GM23338 (cell line): ENCODE measurements around the gene SQSTM1. TPM values are rescaled to one million over a fixed set of nuclear protein-coding genes. Genes with fewer than 3 reads are reported as not detected.

ENCODE experiments used
- ATAC-seq: fragments of 200-7000 bp; cut with Tn5 transposase; 3 replicates; pipeline ENCODE4 v1.9.1; 2020
- DNase-seq: peaks from one replicate; pipeline ENCODE4 v3.0.0-alpha.2; 2015; ENCODE audit warnings: low spot score
- H2AFZ ChIP-seq: fragments of 200-600 bp; sonication (generic); 2 replicates; pipeline ENCODE4 v1.8.0; 2016; ENCODE audit warnings: antibody characterized with exemption, mild to moderate bottlenecking, moderate library complexity
- H3F3A ChIP-seq: fragments of 200-600 bp; sonication (generic); replicated peaks from 2 replicates; pipeline ENCODE4 v1.8.0; 2017; ENCODE audit warnings: antibody characterized with exemption, mixed run types, low read depth
- H3K27ac ChIP-seq: fragments of 200-600 bp; sonication (generic); 2 replicates; pipeline ENCODE4 v1.6.1; 2016; ENCODE audit warnings: low read depth
- H3K27me3 ChIP-seq: fragments of 200-600 bp; sonication (generic); 2 replicates; pipeline ENCODE4 v1.8.0; 2016; ENCODE audit warnings: mild to moderate bottlenecking, mixed run types, moderate library complexity; ENCODE audit not compliant: insufficient read depth
- H3K36me3 ChIP-seq: fragments of 200-600 bp; sonication (generic); 2 replicates; pipeline ENCODE4 v1.8.0; 2016; ENCODE audit warnings: mild to moderate bottlenecking; ENCODE audit not compliant: insufficient read depth
- H3K4me1 ChIP-seq: fragments of 200-600 bp; sonication (generic); 2 replicates; pipeline ENCODE4 v1.8.0; 2016; ENCODE audit warnings: mild to moderate bottlenecking, moderate library complexity; ENCODE audit not compliant: insufficient read depth
- H3K4me2 ChIP-seq: fragments of 200-600 bp; sonication (generic); 2 replicates; pipeline ENCODE4 v1.7.1; 2017; ENCODE audit warnings: mixed run types
- H3K4me3 ChIP-seq: fragments of 200-600 bp; sonication (generic); 2 replicates; pipeline ENCODE4 v1.6.1; 2016; ENCODE audit warnings: mixed run types
- H3K79me2 ChIP-seq: fragments of 200-600 bp; sonication (generic); replicated peaks from 2 replicates; pipeline ENCODE4 v1.8.0; 2017; ENCODE audit warnings: mild to moderate bottlenecking; ENCODE audit not compliant: insufficient read depth
- H3K9me2 ChIP-seq: fragments of 200-600 bp; sonication (generic); 2 replicates; pipeline ENCODE4 v1.8.0; 2017; ENCODE audit not compliant: insufficient read depth
- H4K20me1 ChIP-seq: fragments of 200-600 bp; sonication (generic); replicated peaks from 2 replicates; pipeline ENCODE4 v1.8.0; 2017; ENCODE audit warnings: mild to moderate bottlenecking; ENCODE audit not compliant: insufficient read depth
- H3K27ac Mint-ChIP-seq: 2 replicates; pipeline ENCODE4 v1.8.0; 2020; ENCODE audit warnings: inconsistent platforms, mild to moderate bottlenecking, moderate library complexity, mixed read lengths
- H3K27me3 Mint-ChIP-seq: 3 replicates; pipeline ENCODE4 v1.8.0; 2022; ENCODE audit warnings: low read depth, mild to moderate bottlenecking, moderate library complexity, mixed read lengths, inconsistent platforms; ENCODE audit not compliant: insufficient read depth, poor library complexity
- H3K36me3 Mint-ChIP-seq: 3 replicates; pipeline ENCODE4 v1.8.0; 2021; ENCODE audit warnings: low read depth, mild to moderate bottlenecking, inconsistent platforms, moderate library complexity, mixed read lengths
- H3K4me1 Mint-ChIP-seq: 3 replicates; pipeline ENCODE4 v1.8.0; 2020; ENCODE audit warnings: mild to moderate bottlenecking, inconsistent platforms, mixed read lengths
- H3K4me3 Mint-ChIP-seq: 3 replicates; pipeline ENCODE4 v1.8.0; 2021; ENCODE audit warnings: moderate library complexity, mild to moderate bottlenecking, inconsistent platforms, mixed read lengths
- H3K9me3 Mint-ChIP-seq: 3 replicates; pipeline ENCODE4 v1.8.0; 2020; ENCODE audit warnings: moderate library complexity, mild to moderate bottlenecking, inconsistent platforms, mixed read lengths
- CREB1 ChIP-seq: fragments of 250-450 bp; sonication (Bioruptor Pico); IDR thresholded peaks from 2 replicates; pipeline ENCODE4 v1.5.0; 2020; ENCODE audit warnings: low read depth, mild to moderate bottlenecking, moderate library complexity
- EZH2 ChIP-seq: fragments of 200-600 bp; sonication (generic); IDR thresholded peaks from one replicate; pipeline ENCODE4 v1.8.0; 2017; ENCODE audit warnings: antibody characterized with exemption, mild to moderate bottlenecking, low read depth; ENCODE audit not compliant: unreplicated experiment
- EZH2phosphoT487 ChIP-seq: fragments of 200-600 bp; sonication (generic); IDR thresholded peaks from one replicate; pipeline ENCODE4 v1.8.1; 2018; ENCODE audit warnings: antibody characterized with exemption; ENCODE audit not compliant: unreplicated experiment
- JUNB ChIP-seq: IDR thresholded peaks from one replicate; pipeline ENCODE4 v1.6.1; 2016; ENCODE audit warnings: antibody characterized with exemption; ENCODE audit not compliant: unreplicated experiment
- NANOG ChIP-seq: IDR thresholded peaks from 2 replicates; pipeline ENCODE4 v1.6.1; 2016; ENCODE audit warnings: antibody characterized with exemption, borderline replicate concordance
- POLR2AphosphoS5 ChIP-seq: IDR thresholded peaks from 2 replicates; pipeline ENCODE4 v1.6.1; 2016; ENCODE audit warnings: antibody characterized with exemption, low read depth
- STAT1 ChIP-seq: IDR thresholded peaks from one replicate; pipeline ENCODE4 v1.6.1; 2016; ENCODE audit warnings: antibody characterized with exemption; ENCODE audit not compliant: unreplicated experiment
- ZNF114 ChIP-seq: fragments of 250-450 bp; sonication (Bioruptor Pico); IDR thresholded peaks from 2 replicates; pipeline ENCODE4 v1.5.0; 2020; ENCODE audit warnings: mild to moderate bottlenecking, moderate library complexity
- ZNF331 ChIP-seq: fragments of 250-450 bp; sonication (Bioruptor Pico); IDR thresholded peaks from 2 replicates; pipeline ENCODE4 v1.5.0; 2020; ENCODE audit warnings: low read depth, mild to moderate bottlenecking, moderate library complexity
- polyA plus RNA-seq: library from polyadenylated mRNA; unstranded; fragments of >200 nt; fragmentation: Nextera tagmentation; extraction: Ambion mirVana; gene quantifications from 2 replicates; pipeline ENCODE4 v1.2.1, GENCODE V29; 2016
- total RNA-seq: library from RNA; depleted of rRNA; stranded (reverse); fragments of >200 nt; shearing (Covaris generic); gene quantifications from 2 replicates; pipeline ENCODE4 v1.2.3, GENCODE V29; 2014
- TF ChIP-seq, protein P1 (sequence below): IDR thresholded peaks from one replicate; pipeline ENCODE4 v1.6.1; 2018; ENCODE audit warnings: antibody characterized with exemption; ENCODE audit not compliant: unreplicated experiment
- TF ChIP-seq, protein P2 (sequence below): IDR thresholded peaks from 2 replicates; pipeline ENCODE4 v1.6.1; 2016; ENCODE audit warnings: antibody characterized with exemption
- TF ChIP-seq, protein P3 (sequence below): fragments of 250-450 bp; sonication (Bioruptor Pico); IDR thresholded peaks from 2 replicates; pipeline ENCODE4 v1.5.0; 2020; ENCODE audit warnings: mild to moderate bottlenecking, moderate library complexity
- TF ChIP-seq, protein P4 (sequence below), 2 experiments: fragments of 200-600 bp in 1 of 2; sonication (generic) in 1 of 2; conservative IDR thresholded peaks; 2 replicates each; pipeline versions ENCODE4 v1.5.1 to v1.6.1; 2016 to 2017; ENCODE audit warnings: antibody characterized with exemption in 2 of 2, low read depth in 2 of 2, mild to moderate bottlenecking in 2 of 2, moderate library complexity in 1 of 2

The SQSTM1 gene
- total and polyA plus RNA-seq, 2 experiments from 2014 or later, result 58.0 to 92.6 TPM

DNA sequence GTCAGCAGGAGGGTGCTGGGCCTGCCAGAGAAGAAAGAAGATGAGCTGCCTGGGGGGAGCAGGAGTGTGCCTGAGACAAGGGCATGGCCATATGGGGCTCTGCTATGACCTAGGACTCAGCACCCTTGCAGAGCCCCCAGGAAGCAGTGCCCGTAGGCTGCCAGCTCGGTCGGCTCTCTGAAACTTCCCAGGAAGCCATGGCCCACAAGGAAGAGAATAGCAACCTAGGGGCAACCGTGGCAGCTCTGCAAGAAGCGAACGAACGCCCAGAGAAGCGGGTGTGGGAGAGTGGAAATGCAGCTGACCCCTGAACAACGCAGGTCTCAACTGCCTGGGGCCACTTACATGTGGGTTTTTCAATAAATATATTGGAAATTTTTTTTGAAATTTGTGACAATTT is 37.6 kb upstream of the SQSTM1 start:
- no peak overlapping the region for H3K4me3 ChIP-seq
- no peaks in the 10 kb centered on the region; the same call in 1 of the 2 replicates for H4K20me1 ChIP-seq
- no peak overlapping the region for H3K4me2 ChIP-seq
- no peaks in the 10 kb centered on the region for H3K9me2 ChIP-seq
- DNase-seq, result no peak
- H3K27me3 ChIP-seq, result no peaks in the 10 kb centered on the region
- no peaks in the 10 kb centered on the region for H3K4me1 ChIP-seq
- no peaks in the 10 kb centered on the region for H3K79me2 ChIP-seq
- H3F3A ChIP-seq, result peaks cover 2% of the 10 kb centered on the region; the same call in 1 of the 2 replicates
- no peak overlapping the region for H2AFZ ChIP-seq
- H3K27me3 Mint-ChIP-seq, result peaks cover 2% of the 10 kb centered on the region
- no peaks in the 10 kb centered on the region for H3K4me1 Mint-ChIP-seq
- H3K9me3 Mint-ChIP-seq, result no peaks in the 10 kb centered on the region
- TF ChIP-seq STAT1 (no peak), NANOG (no peak), POLR2AphosphoS5 (no peak), EZH2 (no peak), ZNF114 (CRISPR knock-in tag) (no peak), ZNF331 (CRISPR knock-in tag) (no peak), JUNB (no peak), CREB1 (CRISPR knock-in tag) (no peak), EZH2phosphoT487 (no peak)
- TF ChIP-seq, protein P1, sequence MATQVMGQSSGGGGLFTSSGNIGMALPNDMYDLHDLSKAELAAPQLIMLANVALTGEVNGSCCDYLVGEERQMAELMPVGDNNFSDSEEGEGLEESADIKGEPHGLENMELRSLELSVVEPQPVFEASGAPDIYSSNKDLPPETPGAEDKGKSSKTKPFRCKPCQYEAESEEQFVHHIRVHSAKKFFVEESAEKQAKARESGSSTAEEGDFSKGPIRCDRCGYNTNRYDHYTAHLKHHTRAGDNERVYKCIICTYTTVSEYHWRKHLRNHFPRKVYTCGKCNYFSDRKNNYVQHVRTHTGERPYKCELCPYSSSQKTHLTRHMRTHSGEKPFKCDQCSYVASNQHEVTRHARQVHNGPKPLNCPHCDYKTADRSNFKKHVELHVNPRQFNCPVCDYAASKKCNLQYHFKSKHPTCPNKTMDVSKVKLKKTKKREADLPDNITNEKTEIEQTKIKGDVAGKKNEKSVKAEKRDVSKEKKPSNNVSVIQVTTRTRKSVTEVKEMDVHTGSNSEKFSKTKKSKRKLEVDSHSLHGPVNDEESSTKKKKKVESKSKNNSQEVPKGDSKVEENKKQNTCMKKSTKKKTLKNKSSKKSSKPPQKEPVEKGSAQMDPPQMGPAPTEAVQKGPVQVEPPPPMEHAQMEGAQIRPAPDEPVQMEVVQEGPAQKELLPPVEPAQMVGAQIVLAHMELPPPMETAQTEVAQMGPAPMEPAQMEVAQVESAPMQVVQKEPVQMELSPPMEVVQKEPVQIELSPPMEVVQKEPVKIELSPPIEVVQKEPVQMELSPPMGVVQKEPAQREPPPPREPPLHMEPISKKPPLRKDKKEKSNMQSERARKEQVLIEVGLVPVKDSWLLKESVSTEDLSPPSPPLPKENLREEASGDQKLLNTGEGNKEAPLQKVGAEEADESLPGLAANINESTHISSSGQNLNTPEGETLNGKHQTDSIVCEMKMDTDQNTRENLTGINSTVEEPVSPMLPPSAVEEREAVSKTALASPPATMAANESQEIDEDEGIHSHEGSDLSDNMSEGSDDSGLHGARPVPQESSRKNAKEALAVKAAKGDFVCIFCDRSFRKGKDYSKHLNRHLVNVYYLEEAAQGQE, result no peak
- TF ChIP-seq, protein P2, sequence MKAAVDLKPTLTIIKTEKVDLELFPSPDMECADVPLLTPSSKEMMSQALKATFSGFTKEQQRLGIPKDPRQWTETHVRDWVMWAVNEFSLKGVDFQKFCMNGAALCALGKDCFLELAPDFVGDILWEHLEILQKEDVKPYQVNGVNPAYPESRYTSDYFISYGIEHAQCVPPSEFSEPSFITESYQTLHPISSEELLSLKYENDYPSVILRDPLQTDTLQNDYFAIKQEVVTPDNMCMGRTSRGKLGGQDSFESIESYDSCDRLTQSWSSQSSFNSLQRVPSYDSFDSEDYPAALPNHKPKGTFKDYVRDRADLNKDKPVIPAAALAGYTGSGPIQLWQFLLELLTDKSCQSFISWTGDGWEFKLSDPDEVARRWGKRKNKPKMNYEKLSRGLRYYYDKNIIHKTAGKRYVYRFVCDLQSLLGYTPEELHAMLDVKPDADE, result no peak
- TF ChIP-seq, protein P3, sequence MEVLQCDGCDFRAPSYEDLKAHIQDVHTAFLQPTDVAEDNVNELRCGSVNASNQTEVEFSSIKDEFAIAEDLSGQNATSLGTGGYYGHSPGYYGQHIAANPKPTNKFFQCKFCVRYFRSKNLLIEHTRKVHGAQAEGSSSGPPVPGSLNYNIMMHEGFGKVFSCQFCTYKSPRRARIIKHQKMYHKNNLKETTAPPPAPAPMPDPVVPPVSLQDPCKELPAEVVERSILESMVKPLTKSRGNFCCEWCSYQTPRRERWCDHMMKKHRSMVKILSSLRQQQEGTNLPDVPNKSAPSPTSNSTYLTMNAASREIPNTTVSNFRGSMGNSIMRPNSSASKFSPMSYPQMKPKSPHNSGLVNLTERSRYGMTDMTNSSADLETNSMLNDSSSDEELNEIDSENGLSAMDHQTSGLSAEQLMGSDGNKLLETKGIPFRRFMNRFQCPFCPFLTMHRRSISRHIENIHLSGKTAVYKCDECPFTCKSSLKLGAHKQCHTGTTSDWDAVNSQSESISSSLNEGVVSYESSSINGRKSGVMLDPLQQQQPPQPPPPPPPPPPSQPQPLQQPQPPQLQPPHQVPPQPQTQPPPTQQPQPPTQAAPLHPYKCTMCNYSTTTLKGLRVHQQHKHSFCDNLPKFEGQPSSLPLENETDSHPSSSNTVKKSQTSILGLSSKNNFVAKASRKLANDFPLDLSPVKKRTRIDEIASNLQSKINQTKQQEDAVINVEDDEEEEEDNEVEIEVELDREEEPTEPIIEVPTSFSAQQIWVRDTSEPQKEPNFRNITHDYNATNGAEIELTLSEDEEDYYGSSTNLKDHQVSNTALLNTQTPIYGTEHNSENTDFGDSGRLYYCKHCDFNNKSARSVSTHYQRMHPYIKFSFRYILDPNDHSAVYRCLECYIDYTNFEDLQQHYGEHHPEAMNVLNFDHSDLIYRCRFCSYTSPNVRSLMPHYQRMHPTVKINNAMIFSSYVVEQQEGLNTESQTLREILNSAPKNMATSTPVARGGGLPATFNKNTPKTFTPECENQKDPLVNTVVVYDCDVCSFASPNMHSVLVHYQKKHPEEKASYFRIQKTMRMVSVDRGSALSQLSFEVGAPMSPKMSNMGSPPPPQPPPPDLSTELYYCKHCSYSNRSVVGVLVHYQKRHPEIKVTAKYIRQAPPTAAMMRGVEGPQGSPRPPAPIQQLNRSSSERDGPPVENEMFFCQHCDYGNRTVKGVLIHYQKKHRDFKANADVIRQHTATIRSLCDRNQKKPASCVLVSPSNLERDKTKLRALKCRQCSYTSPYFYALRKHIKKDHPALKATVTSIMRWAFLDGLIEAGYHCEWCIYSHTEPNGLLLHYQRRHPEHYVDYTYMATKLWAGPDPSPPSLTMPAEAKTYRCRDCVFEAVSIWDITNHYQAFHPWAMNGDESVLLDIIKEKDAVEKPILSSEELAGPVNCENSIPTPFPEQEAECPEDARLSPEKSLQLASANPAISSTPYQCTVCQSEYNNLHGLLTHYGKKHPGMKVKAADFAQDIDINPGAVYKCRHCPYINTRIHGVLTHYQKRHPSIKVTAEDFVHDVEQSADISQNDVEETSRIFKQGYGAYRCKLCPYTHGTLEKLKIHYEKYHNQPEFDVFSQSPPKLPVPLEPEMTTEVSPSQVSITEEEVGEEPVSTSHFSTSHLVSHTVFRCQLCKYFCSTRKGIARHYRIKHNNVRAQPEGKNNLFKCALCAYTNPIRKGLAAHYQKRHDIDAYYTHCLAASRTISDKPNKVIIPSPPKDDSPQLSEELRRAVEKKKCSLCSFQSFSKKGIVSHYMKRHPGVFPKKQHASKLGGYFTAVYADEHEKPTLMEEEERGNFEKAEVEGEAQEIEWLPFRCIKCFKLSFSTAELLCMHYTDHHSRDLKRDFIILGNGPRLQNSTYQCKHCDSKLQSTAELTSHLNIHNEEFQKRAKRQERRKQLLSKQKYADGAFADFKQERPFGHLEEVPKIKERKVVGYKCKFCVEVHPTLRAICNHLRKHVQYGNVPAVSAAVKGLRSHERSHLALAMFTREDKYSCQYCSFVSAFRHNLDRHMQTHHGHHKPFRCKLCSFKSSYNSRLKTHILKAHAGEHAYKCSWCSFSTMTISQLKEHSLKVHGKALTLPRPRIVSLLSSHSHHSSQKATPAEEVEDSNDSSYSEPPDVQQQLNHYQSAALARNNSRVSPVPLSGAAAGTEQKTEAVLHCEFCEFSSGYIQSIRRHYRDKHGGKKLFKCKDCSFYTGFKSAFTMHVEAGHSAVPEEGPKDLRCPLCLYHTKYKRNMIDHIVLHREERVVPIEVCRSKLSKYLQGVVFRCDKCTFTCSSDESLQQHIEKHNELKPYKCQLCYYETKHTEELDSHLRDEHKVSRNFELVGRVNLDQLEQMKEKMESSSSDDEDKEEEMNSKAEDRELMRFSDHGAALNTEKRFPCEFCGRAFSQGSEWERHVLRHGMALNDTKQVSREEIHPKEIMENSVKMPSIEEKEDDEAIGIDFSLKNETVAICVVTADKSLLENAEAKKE (CRISPR knock-in tag), result no peak
- TF ChIP-seq, protein P4, sequence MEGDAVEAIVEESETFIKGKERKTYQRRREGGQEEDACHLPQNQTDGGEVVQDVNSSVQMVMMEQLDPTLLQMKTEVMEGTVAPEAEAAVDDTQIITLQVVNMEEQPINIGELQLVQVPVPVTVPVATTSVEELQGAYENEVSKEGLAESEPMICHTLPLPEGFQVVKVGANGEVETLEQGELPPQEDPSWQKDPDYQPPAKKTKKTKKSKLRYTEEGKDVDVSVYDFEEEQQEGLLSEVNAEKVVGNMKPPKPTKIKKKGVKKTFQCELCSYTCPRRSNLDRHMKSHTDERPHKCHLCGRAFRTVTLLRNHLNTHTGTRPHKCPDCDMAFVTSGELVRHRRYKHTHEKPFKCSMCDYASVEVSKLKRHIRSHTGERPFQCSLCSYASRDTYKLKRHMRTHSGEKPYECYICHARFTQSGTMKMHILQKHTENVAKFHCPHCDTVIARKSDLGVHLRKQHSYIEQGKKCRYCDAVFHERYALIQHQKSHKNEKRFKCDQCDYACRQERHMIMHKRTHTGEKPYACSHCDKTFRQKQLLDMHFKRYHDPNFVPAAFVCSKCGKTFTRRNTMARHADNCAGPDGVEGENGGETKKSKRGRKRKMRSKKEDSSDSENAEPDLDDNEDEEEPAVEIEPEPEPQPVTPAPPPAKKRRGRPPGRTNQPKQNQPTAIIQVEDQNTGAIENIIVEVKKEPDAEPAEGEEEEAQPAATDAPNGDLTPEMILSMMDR (conservative IDR thresholded peaks at IDR 0.05; ENCODE audit: low read depth in 2 of 2), result no peak
- H3K27ac ChIP-seq, result no peak overlapping the region
- no peak overlapping the region for H3K4me3 Mint-ChIP-seq
- ATAC-seq, result no peak
- H3K36me3 Mint-ChIP-seq, result peaks cover 18% of the 10 kb centered on the region
- no peak overlapping the region for H3K27ac Mint-ChIP-seq
- H3K36me3 ChIP-seq, result 0 out of 2 replicates have a peak, but pooled peaks cover 6% of the 10 kb centered on the region
